Measurements from ENCODE around the gene LONRF2. TPM values are rescaled to one million over a fixed set of nuclear protein-coding genes. Genes with fewer than 3 reads are reported as not detected.
"Not testable (repeated sequence)": the region's sequence is repeated elsewhere in the genome, so short reads cannot be mapped to it uniquely, and the experiment has no call there.

The LONRF2 gene
- polyA plus RNA-seq (2011; rRNA removed), result 0.02 and 0.04 TPM in 2 replicates
- 0.05 and 0.10 TPM in 2 replicates for polyA minus RNA-seq (2011; rRNA and poly(A)+ RNA removed)

DNA sequence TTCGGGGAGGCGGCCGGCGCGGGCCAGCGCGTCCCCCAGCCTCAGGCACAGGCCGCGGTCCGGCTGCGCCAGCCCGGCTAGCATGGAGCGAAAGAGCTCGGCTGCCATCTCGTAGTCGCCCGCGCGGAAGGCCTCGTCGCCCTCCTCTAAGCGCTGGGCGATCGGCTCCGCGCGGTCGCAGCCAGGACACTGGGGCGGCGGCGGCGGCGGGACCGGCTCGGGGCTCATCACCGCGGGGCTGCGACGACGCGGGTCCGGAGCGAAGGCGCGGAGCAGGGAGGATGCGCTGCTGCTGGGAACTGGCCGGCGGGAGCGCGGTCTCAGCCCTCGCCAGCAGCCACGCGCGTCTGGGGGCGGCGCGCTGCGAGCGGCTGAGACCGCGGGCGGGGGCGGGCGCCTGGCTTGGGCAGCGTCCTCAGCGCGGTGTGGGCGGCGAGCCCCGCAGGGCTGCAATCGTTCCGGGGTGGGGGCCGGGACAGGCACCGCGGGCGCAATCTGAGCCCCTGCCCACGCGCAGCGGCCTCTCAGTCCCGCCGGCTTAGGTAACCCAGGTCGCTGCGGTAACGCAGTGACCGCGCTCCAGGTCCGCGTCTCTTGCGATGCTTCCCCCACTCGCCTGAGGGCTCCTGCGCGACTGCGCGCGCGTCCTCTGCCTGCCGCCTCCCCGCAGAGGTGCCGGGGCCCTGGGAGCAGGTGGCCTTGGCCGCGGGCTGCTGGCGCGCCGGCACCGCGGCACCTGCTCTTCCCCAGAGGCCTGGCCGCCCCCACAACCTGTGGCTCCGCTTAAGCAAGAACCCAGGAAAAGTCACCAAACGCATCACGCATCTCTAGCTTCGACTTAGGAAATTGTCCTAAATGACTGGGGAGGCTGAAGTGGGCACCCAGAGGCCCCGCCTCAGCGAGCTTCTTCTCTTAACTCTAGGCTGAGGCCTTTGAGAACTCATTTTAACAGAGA, at the start of gene LONRF2:
TSS of gene LONRF2 (minus strand) at position 636 of the 955 bp plus-strand sequence. CDS start at position 228, 408 bp downstream.
- TF ChIP-seq, protein P1, sequence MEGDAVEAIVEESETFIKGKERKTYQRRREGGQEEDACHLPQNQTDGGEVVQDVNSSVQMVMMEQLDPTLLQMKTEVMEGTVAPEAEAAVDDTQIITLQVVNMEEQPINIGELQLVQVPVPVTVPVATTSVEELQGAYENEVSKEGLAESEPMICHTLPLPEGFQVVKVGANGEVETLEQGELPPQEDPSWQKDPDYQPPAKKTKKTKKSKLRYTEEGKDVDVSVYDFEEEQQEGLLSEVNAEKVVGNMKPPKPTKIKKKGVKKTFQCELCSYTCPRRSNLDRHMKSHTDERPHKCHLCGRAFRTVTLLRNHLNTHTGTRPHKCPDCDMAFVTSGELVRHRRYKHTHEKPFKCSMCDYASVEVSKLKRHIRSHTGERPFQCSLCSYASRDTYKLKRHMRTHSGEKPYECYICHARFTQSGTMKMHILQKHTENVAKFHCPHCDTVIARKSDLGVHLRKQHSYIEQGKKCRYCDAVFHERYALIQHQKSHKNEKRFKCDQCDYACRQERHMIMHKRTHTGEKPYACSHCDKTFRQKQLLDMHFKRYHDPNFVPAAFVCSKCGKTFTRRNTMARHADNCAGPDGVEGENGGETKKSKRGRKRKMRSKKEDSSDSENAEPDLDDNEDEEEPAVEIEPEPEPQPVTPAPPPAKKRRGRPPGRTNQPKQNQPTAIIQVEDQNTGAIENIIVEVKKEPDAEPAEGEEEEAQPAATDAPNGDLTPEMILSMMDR (IDR thresholded peaks at IDR 0.05; ENCODE audit: insufficient read depth, low read depth, low read length), result no peak
- no peak for DNase-seq (ENCODE audit: low read depth)
- H3K4me3 ChIP-seq (ENCODE audit: low read depth, low read length), result peak within 1 kb of the TSS; percentile 32
- ChIA-PET POLR2A (no interaction called here), CTCF (interaction anchor here (0.6 to 2.0 kb wide), 2 partner anchors 18 to 1002 kb away, joined by 3 to 5 read pairs; no protein-coding TSS in a partner anchor)
- no peaks in the 10 kb centered on the region for H3K36me3 ChIP-seq (ENCODE audit: control insufficient read depth, insufficient read depth, low read length)
- peaks cover 20% of the 10 kb centered on the region for H3K27me3 ChIP-seq (ENCODE audit: control insufficient read depth, insufficient read depth, low read length)

DNA sequence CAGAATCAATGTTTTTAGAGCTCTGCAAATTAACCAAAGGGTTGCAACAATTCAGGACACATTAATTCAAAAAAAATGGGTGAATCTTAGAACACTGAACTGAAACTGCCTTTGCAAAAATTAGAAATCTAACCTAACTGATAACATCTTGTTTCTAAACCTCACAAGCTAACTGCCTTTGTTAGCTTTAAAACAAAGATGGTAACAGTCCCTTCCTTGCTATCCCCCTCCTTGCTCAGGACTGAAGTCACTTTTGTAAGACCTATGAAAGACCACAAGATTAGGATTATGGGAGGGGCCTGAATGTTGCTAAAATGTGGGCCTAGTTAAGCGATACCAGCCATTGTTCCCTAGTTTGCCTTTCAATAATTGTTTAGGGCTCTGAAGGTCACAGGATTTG, 44.9 kb upstream of the LONRF2 start:
- CTCF ChIA-PET, result interaction anchor here (2.4 to 3.2 kb wide), 2 partner anchors 13 to 104 kb away, joined by 13 to 21 read pairs; no protein-coding TSS in a partner anchor

DNA sequence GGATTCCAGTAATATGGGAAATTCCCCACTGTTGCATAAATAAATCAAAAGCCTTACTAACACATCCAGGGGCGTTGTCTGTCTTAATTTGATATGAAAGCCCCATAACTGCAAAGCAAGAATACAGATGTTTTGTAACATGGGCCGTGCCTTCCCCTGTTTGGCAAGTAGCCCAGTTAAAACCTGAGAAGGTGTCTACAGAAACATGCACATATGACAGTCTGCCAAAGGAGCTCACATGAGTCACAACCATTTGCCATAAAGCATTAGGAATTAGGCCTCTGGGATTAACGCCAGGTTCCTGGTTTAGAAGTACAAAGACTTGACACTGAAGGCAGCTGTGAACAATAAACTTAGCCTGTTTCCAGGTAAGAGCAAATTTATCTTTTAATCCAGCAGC, 43.1 kb upstream of the LONRF2 start:
- Histone ChIP-seq H3K4me3 (ENCODE audit: low read depth, low read length) (no peak overlapping the region), H3K27me3 (ENCODE audit: control insufficient read depth, insufficient read depth, low read length) (no peaks in the 10 kb centered on the region), H3K36me3 (ENCODE audit: control insufficient read depth, insufficient read depth, low read length) (no peaks in the 10 kb centered on the region)
- ChIA-PET CTCF (interaction anchor here (1.1 to 3.2 kb wide), 3 partner anchors 11 to 103 kb away, joined by 4 to 21 read pairs (median 13); no protein-coding TSS in a partner anchor), POLR2A (no interaction called here)
- TF ChIP-seq, protein P1 (IDR thresholded peaks at IDR 0.05; ENCODE audit: insufficient read depth, low read depth, low read length), result no peak
- peak; percentile 55 for DNase-seq (ENCODE audit: low read depth)

More for the DNA sequence above, 44.9 kb upstream of the LONRF2 start:
- TF ChIP-seq, protein P1 (IDR thresholded peaks at IDR 0.05; ENCODE audit: insufficient read depth, low read depth, low read length), result no peak
- no peaks in the 10 kb centered on the region for H3K27me3 ChIP-seq (ENCODE audit: control insufficient read depth, insufficient read depth, low read length)
- H3K4me3 ChIP-seq (ENCODE audit: low read depth, low read length), result no peak overlapping the region
- H3K36me3 ChIP-seq (ENCODE audit: control insufficient read depth, insufficient read depth, low read length), result no peaks in the 10 kb centered on the region
- POLR2A ChIA-PET, result no interaction called here
- no peak for DNase-seq (ENCODE audit: low read depth)

DNA sequence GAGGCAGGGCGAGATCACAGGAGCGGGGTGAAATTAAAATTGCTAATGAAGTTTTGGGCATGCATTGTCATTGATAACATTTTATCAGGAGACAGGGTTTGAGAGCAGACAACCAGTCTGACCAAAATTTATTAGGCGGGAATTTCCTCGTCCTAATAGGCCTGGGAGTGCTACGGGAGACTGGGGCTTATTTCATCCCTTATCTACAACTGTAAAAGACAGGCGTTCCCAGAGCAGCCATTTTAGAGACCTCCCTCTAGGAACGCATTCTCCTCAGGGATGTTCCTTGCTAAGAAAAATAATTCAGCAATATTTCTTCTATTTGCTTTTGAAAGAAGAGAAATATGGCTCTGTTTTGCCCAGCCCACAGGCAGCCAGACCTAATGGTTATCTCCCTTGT, 40.0 kb upstream of the LONRF2 start:
- CTCF ChIA-PET, result not testable (repeated sequence)

DNA sequence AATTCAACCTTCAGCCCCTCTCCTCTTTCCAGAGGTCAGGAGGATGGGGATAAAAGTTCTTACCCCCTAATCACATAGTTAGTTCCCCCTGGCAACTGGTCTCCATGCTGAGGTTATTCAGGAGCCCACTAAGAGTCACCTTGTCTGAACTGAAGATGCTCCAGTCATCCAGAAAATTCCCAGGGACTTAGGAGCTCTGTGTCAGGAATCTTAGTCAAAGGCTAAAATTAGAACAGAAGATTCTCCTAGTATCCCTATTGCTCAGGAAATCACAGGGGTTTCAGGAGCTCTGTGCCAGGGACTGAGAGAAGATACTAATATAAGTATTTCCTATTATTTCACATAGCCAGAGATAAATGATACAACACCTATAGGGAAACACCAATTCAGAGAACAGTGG, 37.3 kb upstream of the LONRF2 start:
- TF ChIP-seq, protein P1 (IDR thresholded peaks at IDR 0.05; ENCODE audit: insufficient read depth, low read depth, low read length), result no peak
- no peaks in the 10 kb centered on the region for H3K36me3 ChIP-seq (ENCODE audit: control insufficient read depth, insufficient read depth, low read length)
- DNase-seq (ENCODE audit: low read depth), result no peak
- H3K27me3 ChIP-seq (ENCODE audit: control insufficient read depth, insufficient read depth, low read length), result peaks cover 2% of the 10 kb centered on the region; the same call in 1 of the 2 replicates
- CTCF ChIA-PET, result interaction anchor here (0.7 to 0.9 kb wide), 2 partner anchors 9 to 29 kb away, joined by 3 read pairs; no protein-coding TSS in a partner anchor
- no peak overlapping the region for H3K4me3 ChIP-seq (ENCODE audit: low read depth, low read length)
- POLR2A ChIA-PET, result no interaction called here

More for the DNA sequence above, 40.0 kb upstream of the LONRF2 start:
- POLR2A ChIA-PET; DNase-seq (ENCODE audit: low read depth); H3K27me3 ChIP-seq (ENCODE audit: control insufficient read depth, insufficient read depth, low read length); H3K36me3 ChIP-seq (ENCODE audit: control insufficient read depth, insufficient read depth, low read length); H3K4me3 ChIP-seq (ENCODE audit: low read depth, low read length): not testable (repeated sequence)
